Activated effector memory CD4-positive, alpha-beta T cell treated with Interleukin-2 at 50 U/mL for 16 hours (primary cell): ENCODE measurements around the gene ATP13A3.

Experiments used
- DNase-seq: peaks from one replicate; pipeline ENCODE4 v3.0.0-alpha.2; 2020

The ATP13A3 gene

DNA sequence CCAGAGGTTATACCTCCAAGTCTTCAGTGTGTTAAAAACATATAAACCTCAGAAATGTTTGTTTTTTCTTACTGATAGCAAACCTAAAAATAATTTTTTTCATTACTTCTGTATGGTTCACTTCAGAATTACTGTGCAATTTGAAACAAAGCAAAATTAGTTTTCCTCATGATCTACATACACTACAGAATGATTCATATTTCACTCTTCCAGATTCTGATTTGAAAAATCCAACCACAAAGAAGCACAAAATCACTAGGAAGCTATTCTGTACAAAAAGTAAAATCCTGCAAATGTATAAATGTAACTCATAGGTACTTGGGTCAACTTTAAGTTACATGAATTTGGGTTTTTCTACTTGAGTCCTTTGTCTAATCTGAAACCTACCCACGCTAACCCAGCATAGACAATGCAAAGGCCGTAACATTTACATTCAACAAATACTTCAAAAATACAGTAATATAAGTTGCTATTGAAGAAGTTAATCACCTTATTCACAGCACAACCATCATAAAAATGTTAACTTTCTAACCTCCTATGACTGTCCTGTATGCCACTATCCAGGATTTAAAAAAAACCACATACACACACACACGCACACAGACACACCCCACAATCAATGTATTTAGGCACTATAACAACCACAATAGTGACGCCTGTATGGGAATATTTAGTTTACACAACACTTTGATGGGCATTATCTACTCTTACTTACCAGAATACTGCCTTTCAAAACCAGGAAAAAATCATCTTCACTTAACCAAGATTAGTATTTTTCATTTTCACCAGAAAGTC lies 11.5 kb downstream of the ATP13A3 start:
- no peak for DNase-seq

DNA sequence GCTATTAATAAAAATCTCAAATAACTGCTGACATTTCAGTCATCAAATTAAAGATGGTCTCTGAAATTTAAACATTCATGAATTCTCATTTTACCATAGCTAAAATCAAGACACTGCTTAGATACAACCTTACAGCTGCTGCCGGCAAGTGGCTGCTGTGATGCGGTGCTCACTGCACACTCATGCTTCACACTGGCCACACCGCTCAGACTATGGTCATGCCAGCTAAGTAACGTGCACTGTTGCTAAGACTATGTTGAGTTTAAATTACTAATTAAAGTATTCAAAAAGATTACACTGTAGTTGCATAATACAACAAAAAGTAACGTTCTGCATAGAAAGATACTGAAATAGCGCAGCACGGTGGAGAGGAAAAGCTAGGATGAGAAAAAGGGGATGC lies 12.1 kb downstream of the ATP13A3 start:
- DNase-seq = no peak

DNA sequence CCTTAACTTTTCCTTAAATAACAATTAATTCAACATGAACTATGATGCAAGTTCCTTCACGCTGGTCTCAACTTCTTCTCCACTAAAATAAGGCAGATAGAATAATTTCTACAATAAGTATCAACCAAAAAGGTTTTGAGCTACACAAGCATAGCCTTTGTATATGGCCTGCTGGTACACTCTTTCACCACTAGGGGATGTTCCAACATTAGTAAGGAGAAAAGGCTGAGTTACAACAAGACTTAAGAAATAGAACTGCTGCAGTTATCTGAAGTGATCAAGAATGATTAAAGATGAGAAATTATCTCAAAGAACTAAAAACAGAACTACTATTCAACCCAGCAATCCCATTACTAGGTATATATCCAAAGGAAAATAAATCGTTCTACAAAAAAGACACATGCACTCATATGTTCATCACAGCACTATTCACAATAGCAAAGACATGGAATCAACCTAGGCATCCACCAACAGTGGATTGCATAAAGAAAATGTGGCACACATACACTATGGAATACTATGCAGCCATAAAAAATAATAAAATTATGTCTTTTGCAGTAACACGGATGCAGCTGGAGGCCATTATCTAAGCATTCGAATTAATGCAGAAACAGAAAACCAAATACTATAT lies 14.4 kb downstream of the ATP13A3 start:
- no peak for DNase-seq

DNA sequence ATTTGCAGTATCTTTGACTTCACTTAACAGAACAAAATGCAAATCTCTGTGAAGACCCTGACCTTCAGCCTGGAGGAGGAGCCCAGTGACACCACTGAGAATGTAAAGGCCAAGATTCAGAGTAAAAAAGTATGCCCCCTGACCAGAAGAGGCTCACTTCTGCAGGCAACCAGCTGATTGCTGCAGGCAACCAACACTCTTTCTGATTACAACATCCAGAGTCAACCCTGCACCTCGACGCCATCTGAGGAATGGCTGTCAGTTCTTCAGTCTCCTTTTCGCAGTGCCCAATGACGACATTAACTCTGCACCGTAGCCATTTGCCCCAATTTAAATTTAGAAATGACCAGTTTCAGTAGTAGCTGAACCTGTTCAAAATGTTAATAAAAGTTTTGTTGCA lies 14.9 kb downstream of the ATP13A3 start:
- DNase-seq = no peak

DNA sequence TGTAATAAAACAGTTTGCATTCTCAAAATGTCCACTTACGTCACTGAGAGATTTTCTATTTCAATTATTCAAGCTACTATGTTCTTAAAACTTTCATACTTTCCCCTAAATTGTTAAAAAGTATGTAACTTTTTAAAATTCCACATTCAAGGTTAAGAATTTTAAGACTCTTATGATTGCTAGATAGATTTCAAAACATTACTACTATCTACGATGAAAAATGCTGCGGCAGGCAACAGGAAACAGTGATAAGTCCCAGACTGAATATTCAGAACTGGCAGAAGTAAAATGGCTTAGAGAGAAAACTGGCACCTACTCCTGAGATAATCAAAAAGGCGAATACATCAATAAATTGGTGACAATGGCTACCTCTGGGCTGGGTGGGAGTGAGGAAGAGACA lies 16.2 kb downstream of the ATP13A3 start:
- DNase-seq = no peak

DNA sequence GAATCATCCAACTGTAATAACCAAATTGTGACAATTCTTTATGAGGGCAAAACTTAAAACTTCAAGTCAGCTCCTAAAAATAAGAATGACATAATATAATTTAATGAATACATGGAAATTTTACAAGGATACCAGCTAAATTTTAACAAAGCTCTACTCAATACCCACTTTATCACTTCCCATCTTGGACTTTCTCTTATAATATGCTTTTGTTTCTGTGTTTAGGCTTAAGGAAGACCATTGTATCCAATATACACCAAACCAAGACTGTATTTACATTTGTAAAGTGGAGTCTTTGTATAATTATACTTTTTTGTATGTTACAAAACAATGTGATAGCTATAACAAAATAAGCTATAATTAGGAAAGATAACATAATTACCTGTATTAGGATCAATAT lies 16.8 kb downstream of the ATP13A3 start:
- DNase-seq = no peak

DNA sequence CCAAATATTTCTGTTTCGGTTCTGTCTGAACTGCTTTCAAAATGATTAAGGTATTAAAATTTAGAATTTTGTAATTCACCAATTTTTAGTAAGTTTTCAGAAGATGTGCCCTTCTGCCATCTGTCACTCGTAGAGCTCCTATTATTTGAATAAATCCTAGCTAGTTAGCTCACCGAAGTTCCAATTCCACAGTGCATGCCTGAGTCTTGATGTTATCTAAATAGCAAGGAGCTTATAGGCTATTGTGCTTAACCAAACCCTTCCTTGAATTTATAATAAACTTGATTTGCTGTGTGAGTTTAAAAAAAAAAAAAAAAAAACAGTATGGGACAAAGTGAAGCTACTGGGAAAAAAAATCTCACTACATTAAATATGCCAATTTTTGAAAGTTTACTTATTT lies 18.7 kb downstream of the ATP13A3 start:
- DNase-seq = no peak

DNA sequence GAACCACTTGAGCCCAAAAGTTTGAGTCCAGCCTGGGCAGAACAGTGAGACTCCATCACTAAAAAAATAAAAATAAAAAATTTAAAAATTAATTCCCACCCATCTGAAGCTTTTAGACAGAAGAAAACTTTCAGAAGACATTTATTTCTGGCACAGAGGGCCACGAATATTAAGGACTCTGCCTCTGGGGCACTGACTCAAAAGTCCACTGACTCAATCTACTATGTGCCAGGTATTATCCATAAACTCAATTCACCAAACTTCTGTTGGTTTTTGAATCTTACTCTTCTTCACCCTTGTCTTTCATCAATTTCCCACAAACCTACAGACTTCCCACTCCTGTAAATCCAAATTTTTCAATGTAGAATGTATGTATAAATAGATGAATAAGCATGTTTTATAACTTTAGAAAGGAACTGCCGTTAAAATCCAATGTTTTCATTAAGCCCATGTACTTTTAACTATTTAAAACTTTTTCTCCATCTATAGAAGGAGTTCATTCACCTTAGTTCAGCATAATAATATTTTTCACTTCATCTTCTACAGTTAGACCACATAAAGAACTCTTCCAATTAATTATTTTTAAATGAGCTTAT lies 19.9 kb downstream of the ATP13A3 start:
- no peak for DNase-seq

DNA sequence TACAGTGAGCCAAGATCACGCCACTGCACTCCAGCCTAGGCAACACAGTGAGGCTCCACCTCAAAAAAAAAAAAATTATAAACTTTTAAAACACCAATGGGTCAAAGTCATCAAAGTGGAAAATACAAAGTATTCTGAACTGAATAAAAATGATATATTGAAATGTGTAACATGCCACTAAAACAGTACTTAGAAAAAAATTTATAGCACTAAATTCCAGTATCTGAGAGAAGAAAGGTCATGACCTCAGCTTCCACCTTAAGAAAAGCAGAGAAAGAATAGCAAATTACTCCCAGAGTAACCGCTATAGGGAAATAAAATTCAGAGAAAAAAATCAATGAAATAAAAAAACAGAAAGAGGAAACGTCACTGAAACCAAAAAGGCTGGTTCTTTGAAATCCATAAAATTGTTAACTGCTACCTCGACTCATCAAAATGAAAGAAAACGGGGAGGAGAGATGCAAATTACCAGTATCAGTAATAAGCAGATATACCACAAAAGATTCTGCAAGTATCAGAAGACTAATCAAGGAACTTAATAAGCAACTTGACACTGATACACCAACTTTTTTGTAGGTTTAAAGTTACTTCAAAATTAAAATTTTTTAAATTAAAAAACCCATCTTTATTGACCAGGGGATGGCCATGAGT lies 20.8 kb downstream of the ATP13A3 start:
- no peak for DNase-seq

DNA sequence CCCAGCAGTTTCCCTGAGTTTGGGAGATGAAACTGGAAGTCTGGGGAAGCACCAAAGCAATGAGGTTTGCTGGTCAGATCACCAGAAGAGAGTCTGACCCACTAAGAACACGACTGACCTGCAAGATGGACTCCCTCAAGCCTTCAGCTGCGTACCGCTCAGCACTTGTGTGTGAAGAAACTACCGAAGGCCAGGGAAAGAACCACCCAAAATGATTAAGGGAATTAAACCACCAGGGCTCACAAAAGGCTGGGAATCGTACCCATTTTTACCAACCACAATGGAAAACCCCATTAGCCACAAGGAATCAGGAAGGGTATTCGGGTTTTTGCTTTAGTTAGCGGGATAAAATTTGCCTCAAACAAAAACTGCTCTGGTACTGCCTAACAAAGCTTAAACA lies 21.6 kb downstream of the ATP13A3 start:
- no peak for DNase-seq

DNA sequence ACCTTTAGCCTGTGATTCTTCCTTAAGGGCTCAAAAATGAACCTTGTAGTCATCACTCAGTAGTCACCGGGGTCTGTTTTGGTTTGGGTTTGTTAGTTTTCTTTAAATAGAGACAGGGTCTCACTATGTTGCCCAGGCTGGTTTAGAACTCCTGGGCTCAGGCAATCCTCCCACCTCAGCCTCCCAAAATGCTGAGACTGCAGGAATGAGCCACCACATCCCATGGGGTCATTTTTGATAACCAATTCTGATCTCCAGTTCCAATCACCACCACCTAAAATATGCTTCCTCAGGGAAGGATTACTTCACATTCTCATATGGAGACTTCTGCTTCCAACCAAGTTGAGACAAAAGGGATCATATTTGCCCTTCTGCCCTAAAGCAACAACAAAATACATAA lies 22.1 kb downstream of the ATP13A3 start:
- DNase-seq = no peak

DNA sequence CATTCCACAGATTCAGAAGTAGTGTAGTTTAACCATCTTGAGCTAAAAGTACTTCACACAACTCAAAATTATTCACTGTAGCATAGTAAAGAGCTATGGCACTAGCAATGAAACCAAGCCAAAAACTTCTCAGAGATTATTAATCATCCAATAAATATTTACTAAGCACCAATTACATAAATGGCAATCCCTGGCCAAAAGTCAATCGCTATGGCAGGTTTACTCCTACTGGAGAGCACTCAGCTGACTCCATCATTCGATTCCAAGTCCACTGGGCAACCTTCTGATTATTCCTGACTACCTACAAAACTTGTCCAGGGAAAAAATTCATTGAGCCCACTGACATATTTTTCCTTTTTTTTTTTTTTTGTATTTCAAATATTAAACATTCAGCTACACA lies 23.9 kb downstream of the ATP13A3 start:
- DNase-seq = no peak

DNA sequence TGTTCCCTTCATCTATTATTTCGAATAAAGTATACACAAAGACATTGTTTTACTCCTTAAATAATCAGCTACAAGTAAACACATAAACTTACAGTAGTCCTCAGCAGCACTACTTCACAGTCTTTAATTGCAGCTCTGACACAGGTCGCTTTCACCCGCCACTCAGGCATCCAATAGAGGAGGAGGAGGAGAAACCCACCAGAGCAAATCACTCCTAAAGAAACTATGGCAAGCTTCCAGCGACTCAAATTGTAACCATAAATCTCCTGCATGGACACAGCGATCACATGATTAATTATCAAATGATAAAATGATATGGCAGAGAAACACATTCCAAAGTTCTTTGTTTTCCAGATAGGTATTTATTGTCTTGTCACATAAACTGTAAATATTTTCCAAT lies 26.2 kb downstream of the ATP13A3 start:
- DNase-seq = no peak

DNA sequence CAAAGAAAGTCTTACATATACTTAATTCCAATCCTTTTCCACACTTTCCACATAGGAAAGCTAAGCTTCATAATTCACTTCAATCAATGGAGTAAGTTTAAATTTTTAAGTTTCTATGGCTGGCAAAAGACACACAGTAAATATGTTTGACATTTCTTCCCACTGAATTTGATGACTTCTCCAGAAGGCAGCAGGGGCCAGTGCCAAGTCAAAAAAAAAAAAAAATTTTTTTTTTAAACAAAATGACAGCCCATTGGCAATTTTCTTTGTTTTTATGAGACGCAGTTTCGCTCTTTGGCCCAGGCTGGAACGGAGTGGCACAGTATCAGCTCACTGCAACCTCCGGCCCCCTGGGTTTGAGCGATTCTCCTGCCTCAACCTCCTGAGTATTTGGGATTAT lies 28.7 kb downstream of the ATP13A3 start:
- DNase-seq = no peak

DNA sequence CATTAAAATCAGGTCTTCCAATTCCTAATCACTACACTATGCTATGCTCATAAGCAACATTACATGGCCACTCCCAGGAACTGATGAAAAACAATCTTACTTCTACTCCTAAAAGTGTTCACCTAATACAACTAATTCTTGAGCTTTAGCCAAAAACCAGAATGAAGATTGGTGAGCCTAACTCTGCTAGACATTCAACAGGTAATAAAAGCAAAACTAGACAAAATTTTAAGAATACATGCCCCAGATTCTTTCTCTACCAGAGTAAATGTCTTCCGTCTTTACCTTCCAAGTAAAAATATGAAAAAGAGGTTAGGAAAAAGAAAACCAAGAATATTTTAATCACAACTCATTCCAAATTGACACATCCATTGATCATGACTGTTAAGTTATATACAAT lies 31.3 kb downstream of the ATP13A3 start:
- no peak for DNase-seq

DNA sequence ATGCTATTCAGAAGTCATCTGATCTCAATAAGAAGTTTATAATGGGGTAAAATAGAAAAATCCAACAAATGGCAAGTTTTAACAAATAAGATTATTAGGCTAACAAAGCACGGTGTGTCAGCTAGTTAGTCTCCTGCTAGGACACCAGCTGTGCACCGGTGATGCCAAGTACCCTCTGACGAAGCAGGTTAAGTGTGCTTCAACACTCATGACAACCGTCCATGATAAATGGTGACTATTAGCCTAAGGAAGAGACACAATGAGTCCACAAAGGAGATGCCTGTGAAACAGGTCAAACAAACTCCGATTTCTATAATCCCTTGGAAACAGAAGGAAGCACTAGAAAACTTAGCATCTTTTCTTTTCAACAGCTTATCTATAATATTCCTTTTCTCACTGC lies 36.5 kb downstream of the ATP13A3 start:
- no peak for DNase-seq

DNA sequence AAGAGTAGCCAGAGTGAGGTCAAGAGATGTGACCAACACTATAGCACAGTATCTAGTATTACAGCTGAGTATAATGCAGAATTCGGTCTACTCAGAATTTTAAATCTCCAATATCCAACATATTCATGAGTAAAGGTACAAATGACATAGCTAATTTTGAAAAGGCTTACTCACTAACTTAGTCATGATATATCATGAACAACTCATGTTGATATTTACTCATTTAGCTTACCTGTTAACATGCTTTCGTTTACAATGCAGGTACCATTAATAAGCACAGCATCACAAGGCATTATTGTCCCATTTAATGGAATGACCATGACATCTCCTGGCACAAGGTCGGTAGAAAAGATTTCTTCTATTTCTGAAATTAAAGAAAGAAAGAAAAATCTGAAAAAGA lies 36.9 kb downstream of the ATP13A3 start:
- DNase-seq = no peak

DNA sequence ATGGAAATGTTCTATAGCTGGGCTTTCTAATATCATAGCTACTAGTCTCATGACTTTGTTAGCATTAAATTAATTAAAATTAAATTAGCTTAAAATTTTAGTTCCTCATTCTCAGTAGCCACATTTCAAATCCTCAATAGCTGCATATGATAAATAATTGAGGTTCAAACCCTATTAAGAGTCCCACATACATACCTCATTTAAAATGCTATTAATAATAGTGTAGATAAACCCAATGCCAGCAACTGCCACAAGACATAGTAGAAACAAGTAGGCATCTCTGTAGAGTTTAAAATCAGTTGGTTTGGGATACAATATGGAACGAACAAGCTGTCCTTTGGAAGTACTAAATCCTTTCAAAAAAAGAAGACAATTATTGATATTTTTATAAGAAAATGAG lies 39.1 kb downstream of the ATP13A3 start:
- no peak for DNase-seq

DNA sequence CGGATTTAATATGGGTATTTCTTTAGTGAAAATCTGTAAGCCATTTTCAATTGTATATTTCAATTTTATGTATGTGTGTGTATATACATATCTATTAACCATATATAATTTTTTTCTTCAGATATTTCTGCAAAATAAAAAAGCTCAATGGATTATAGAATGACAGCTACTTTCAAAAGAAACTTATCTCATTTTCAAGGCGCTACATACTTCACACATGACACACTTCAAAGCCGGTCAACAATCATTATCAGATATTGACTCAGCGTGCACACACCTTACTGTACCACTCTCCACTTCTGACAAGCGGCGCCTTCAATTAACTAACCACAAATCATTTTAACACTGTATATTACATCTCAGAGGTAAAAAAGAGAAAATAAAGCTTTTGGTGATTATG lies 39.6 kb downstream of the ATP13A3 start:
- DNase-seq = no peak

DNA sequence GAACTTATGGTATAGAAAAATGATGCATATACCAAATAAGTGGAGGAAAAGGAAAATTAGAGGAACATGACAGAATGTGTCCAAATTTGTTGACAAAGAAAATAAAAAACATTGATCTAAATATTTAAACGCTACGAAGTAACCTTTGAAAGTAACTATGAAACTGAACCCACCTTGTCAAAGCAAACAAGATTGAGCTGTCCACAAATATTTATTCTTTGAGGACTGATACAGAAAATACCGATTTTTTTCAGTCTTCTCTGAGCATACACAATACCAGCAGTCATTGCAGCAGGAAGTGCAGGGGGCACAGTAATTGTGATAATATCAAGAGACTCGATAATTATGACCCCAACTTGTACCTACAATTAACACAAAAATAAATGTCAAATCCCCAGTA lies 40.0 kb downstream of the ATP13A3 start:
- DNase-seq = no peak

DNA sequence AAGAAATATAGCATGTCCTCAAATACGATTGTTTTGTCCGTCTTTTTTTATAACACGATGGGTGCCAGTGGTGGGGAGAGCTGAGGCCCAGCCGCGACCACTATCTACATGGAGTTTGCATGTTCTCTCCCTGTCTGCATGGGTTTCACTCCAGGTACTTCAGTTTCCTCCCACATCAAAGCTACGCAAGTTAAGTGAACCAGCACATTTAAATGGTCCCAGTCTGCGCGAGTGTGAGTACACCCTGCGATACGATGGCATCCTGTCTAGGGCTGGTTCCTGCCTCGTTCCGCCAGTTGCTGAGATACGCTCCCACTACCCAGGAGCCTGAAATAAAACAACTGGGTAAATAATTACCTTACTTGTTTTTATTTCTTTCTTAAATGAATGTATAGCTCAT lies 40.6 kb downstream of the ATP13A3 start:
- DNase-seq = no peak

DNA sequence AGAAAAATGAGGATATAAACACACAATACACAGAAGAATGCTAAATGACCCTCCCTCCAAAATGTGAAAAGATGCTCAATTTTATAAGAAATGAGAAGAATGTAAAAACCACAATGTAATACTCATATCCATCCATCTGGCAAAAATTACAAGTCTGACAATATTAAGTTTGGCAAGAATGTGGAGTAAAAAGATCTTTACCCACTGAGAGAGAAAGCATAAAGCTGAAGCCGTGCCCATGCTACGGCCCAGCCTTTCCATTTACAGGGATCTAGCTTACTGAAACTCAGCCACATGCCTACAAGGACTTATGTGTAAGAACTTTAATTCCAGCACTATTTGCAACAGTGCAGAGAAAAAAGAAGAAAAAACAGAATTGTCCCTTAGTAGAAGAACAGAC lies 42.9 kb downstream of the ATP13A3 start:
- DNase-seq = no peak

DNA sequence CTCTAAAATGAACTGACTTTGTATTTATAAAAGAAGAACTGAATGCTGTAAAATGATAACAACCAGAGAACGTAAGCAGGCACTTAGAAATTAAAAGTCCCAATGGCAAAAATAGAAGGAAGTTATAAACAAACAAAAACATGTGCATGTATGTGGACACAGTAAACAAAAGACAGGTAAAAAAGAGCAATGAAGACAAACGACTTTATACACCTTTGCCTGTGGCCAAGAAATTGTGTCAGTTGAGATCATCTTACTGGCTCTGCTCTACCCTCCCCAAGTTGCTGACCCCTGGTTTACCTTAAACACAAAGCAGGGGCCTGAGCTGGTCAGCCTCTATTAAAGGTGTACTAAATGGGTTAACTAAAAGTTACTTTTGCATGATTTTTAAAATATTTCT lies 46.0 kb downstream of the ATP13A3 start:
- no peak for DNase-seq
